Stimulated activated CD8-positive, alpha-beta memory T cell treated with anti-CD3 and anti-CD28 coated beads, Interleukin-12 subunit alpha, Interleukin-12 subunit beta, amount 100 ng/mL, for 1 hour (primary cell): Measurements from ENCODE around the gene SUSD4.

Experiments
- DNase-seq: peaks from one replicate; pipeline ENCODE4 v3.0.0-alpha.2; 2020; ENCODE audit warnings: low read depth

SUSD4 gene

DNA sequence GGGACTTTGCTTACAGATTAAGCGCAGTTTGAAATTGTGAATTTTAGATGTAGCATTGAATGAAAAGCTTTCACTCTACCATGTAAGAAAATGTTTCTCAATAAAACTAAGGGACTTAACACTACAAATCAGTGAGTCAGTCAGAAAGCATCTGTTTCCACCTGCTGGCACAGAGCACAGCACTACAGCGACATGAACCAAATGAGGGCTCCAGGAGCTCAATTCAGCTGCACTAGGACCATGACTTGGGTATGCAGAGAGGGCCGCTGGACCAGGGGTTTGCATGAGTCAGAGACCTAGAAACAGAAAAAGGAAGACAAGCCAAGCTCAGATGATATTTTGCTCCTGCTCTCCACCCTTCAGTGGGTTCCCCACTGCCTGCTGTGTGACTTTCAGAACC is 5.2 kb downstream of the SUSD4 start:
- DNase-seq: no peak

DNA sequence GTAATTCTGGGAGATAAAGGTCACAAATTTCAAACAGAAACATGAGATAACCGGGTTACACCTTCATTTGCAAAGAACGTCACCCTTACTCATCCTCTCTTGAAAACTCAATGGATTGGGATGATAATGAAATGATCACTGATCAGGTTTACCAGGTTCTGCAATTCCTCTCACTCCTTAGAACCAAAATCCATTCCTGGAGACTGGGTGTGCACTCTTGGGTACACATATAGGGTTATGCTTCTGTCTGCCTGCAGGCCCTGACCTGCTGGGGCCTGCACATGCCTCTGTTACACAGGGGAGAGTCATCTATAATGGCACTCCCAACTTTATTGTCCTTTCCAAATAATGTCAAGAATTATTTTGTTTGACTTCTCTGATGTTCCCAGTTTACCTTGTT is 8.3 kb downstream of the SUSD4 start:
- DNase-seq: no peak

DNA sequence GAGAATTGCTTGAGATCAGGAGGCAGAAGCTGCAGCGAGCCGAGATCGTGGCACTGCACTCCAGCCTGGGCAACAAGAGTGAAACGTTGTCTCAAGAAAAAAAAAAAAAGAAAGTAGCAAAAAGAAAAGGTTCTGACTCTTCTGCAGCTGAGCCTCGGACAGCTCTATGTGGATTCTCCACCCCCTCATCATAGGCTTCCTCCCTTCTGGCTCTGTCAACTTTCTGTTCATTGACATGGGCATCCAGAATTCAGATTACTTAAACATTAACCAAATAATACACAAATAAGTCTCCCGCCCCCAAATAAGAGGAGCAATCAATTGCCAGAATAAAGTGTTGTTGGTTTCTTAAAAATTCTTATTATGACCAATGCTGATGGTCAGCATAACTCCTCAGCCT is 10.0 kb downstream of the SUSD4 start:
- DNase-seq: no peak

DNA sequence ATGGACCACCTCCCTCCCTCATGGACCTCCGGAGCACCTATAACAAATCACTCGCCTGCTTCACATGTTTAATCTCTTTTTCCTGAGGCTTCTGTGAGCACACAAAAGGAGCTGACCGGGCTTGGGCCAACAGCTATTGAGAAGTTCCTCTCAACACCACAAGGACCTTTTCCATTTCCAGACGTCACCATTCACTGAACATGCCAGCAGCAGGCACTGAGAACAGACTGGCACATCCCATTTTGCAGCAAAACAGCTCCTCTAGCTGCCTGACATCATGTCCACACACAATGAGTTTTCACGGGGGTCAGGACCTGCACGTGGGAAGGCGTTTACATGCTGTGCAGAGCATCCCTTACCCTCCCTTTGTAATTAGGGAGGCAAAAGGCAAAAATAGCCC is 11.0 kb downstream of the SUSD4 start:
- DNase-seq: no peak

DNA sequence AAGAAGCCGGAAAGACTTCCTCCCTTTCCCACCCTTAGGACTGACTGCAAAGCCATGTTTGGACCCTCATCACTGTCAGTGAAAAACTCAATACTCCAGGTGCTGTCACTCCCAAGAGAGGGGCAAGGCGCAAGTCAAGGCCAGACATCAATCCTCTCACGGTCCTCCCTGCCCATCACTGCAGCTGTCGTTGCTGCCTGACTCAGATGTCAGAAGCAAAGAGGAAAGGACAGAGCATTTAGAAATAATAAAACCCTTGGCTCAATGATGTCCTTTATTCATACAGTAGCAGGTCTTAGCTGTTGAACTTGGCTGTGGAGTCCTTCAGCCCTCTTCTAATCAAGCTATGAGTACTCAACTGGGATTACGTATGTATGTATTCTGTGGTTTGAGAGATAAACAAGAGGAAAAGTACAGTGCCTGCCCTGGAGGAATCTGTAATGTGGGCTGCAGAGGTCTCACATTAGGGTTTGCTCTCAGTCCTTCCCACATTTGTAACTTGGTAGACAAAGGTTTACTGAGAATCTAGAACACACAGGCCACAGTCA is 13.5 kb downstream of the SUSD4 start:
- no peak for DNase-seq

DNA sequence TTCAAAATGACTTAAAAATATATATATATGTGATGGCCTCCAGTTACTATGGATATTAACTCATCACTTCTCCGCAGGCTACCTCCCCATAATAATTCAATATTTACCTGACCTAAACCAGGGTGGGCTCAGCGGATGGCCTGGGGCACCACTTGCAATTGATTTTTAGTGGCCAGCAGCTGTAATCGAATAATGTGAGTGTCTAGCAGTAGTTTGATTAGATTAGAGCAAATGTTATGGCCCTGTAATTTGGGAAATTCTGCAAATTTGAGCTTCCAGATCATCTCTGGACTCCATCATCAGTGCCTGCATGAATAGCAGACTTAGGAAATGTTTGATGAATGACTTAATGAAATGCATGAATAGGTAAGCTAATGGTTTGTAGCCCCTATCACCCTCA is 14.7 kb downstream of the SUSD4 start:
- DNase-seq: no peak

DNA sequence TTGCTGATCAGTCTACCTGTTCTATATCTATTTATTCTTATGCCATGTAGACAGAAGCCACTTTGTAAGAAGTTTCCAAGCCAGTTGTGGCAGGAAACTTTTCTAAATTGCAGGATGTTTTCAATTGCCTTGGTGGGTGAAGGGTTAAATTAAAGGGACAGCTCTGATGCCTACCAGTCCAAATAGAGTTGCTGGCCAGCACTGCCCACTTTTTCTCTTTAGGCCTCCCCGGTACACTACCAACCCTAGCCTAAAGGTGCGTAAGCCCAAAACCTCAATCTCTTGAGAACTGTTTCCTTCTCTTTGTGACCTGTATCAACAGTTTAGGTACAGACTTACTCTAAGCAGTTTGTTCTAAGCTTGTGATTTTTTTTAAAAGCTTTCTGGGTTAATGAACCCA is 15.5 kb downstream of the SUSD4 start:
- no peak for DNase-seq

DNA sequence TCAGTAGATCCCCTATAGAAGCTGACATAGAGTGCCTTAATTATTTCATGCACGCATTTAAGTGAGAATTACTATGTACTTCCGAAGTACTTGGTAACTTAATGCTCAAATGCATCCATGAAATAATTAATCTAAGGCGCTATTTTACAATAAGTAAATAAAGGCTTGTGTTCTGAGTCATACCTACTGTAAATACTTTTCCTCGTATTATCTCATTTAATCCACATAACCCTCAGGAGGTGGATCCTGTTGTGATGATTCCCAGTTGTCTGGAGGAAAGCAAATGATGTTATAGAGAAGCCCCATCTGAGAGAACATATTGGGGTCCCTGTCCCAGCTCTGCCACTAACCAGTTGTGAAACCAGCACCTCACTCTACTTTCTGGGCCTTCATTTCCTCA is 16.4 kb downstream of the SUSD4 start:
- DNase-seq: no peak

DNA sequence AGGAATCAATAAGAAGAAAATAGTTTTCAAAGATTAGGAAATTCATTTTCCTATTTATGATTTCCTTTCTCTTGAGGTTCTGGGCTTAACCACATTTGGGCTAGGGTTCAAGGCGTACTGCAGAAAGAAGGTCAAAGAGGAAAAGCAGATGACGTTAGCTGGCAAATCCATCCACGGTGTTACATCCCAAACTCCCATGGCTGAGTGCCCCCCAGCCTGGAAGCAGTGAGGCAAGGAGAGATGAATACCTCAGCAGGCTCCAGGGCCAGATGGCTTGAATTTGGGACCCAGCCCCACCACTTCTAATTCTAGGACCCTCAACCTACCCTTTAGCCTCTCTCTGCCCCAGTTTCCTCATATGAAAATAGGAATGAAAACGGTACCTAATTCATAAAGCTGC is 17.7 kb downstream of the SUSD4 start:
- no peak for DNase-seq

DNA sequence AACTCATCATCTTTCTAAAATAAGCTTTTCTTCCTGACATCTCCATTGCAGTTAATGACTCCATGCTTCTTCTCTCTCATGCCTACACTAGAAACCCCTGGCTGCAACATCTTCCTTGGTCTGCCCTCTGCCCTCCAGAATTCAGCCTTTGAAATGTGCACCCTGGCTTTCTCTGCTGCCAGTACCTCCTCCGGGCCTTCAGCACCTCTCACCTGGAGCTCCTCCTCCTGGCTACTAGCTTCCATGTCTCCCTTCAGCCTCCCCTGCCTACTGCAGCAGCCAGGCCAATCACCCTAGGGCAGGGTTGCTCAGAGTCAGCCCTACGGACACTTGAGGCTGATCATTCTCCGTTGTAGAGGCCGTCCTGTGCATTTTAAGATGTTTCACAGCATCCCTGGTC is 18.3 kb downstream of the SUSD4 start:
- no peak for DNase-seq

DNA sequence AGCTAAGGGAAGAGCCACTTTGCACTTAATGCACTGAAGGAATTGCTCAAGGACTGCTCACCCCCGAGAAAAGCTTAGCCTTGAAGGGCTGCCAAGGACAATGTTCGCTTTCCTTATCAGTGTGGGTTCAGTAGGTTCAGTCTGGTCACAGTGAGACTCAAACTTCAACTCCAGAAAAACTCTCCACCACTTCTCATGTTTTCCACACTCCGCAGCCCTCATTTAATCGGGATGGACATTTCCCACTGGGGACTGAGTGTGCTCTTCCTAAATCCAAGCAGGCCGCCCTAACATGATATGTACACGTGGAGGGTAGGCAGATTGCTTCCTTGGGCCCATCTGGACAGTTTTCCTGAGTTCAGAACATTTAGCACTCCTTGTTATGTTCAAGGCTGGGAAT is 19.5 kb downstream of the SUSD4 start:
- no peak for DNase-seq

DNA sequence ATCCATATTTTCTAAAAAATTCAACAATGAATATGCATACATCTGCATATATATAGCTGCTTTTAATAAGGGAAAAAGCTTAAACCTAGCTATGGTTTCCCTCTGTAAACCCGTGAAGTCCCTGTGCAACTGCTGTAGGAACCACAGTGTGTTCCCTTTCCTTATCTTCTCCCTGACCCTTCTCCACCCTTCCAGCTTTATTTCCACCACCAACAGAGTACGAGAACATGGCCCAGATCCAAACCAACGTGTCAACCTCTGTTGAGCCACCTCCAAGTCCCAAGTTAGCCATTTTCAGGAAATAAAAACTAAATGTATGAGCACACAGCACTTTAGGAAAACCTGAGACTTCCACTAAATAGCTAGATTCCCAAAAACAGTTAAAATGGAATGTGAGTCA is 20.3 kb downstream of the SUSD4 start:
- no peak for DNase-seq

DNA sequence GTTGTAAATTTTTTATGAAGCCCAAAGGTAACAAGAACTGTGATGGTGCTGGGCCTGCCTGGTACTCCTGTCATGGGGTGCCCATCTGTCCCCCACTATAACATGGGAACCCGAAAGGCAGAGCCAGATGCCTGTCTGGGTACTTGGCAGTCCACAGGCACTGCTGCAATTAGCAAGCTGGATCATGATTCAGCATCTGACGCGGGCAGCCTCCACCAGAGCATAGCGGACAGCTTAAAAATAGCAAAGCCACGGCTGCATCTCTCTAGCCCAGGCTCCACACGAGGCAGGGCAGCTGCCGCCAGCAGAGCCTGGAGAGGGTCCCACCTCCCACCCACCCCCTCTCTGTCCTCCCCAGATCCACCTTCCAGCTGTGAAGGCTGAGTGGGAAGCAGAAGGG is 22.9 kb downstream of the SUSD4 start:
- no peak for DNase-seq

DNA sequence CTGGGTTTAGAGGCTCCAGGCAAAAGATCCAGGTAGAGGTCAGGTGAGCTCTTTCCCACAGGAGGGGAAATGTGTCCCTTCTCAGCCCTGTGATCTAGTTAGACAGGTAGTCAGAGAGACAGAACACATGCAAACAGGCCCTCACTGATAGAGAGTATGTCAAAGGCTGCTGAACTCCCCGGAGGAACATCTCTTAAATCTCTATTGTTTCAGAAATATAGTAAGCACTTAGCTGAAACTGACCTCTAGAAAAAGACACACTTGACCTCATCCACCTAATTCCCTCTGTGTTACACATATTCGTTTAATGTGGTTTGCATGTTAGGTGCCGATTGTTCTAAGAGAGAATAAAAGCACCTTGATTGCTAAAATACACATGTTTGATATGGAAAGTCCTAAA is 23.3 kb downstream of the SUSD4 start:
- DNase-seq: no peak

DNA sequence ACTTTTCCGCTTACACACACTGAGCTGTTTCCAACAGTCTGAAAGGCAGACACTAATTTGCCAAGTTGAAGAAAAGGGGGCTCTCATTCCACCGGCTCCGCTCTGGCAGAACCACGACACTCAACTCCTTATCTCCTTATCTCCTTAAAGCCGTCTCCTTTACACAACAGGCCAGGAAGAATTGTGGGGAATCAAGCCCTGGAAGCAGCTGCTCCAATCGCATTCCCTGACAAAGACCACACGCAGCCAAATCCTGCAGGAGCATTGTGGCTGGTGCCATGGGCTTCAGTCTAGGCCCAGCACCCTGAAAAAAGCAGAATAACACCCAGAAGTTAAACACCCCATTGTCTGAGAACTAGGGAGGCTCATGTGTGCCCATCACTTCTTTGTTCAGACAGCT is 24.1 kb downstream of the SUSD4 start:
- no peak for DNase-seq

DNA sequence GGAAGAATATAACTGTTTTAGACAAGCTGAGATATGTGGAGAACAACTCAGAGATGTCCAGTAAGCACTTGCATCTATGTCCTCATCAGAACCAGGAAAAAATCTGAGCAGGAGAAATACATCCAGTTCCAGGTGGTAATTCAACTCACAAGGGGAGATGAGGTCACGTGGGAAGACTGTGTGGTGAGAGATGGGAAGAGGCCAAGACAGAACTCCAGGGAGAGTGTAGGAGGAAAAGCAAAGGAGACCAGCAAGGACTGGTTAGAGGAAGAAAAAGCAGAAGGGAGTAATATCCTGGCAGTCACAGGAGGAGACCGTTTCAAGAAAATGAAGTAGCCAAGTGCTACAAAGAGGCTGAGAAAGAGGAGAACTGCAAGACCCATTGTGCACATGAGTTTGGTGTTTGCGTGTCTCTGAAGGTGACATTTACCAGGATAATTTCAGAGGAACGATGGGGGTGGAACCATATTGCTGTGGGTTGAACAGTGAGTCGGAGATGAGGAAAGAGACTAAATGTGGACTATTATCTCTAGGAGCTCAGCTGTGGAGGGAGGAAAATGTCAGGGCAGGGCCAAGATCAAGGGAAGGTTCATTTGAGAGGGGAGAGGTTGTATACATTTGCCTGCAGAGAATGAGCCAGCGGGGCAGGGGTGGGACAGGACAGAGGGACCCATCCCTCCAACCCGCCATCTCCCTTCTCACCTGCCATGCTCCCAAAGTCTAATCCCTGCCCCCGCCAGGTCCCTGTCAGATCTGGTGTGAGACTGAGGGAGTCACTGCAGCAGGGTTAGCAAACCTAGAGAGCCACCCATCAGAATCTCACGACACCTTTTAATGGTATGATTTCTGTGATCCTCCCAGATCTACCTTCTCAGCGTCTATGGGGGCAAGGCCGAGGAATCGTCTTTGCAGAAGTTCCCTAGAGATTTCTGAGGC is 24.9 kb downstream of the SUSD4 start:
- DNase-seq: no peak

DNA sequence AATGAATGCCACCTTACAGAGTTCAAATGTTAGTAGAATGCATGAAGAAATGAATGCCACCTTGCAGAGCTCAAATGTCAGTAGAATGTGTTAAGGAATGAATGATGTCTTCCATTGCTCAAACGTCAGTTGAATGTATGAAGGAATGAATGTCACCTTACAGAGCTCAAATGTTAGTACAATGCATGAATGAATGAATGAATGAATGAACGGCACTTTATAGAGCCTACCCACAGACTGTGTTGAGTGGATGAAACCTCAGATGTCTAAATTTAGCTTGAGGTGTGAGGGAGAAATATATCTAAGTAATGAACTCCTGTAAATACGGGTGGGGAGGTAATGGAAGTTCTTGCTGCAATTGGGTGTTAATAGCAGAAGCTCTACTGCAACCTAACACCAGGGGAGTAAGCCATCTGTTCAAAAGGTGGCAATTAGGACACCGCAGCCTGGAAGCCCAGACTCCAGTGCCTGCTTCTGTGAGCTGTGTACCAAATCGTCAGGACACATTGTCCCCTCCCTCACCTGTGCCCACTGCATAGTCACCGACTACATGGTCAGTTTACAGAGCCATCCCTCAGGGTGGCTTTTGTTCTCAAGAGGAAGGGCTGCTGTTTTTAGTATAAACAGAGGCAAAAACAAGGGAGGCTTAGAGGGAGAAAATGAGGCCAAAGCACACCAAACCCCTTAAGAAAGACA is 26.7 kb downstream of the SUSD4 start:
- no peak for DNase-seq

DNA sequence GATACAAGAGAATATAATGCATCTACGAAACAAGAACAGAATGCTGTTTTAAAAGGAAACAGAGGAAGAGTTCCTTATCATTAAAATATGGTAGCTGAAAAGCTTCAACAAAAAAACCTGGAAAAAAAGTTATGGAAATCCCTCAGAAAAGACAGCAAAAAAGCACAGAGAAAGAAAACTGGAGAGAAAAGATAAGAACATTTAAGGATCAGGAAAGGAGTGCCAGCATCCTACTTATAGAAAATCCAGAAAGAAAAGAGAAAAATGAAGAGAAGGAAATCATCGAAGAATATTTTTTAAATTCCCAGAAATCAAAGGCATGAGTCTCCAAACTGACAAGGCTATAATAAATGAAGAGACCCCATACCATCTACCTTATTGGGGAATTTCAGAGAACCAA is 29.8 kb downstream of the SUSD4 start:
- DNase-seq: no peak

DNA sequence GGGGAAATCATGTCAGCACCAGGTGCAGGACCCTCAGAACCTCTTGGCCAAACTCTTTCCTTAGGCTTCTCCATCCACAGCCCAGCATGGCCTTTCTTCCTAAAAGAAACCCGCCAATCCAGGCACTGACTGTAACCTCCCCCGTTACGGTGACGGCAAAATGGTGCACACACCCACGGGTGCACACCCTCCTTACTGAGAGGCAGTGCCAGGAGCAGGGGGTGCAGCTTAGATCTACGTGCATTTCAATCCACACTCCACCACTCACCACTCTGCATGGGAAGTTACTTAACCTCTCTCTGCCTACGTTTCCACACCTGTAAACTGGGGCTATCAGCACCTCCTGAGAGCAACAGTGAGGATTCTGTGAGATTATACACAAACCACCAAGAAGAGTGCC is 31.0 kb downstream of the SUSD4 start:
- DNase-seq: no peak

DNA sequence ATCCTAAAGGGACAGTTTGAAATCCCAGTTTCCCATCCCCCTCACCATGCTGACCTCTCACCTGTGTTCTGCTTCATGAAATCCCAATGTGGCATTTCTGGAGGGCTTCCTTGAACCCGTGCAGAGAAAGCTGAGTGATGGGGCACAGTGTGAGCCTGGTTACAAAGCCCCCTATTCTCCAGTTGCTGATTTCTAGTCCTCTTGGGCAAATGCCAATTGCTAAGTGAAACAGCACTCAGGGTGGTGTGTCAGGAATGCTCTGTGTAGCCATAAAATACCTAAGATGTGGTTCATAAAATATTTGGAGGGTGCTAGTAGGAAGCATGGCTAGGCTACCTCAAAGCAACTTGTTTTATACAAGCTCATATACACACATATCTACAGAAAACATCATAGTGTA is 32.0 kb downstream of the SUSD4 start:
- no peak for DNase-seq

DNA sequence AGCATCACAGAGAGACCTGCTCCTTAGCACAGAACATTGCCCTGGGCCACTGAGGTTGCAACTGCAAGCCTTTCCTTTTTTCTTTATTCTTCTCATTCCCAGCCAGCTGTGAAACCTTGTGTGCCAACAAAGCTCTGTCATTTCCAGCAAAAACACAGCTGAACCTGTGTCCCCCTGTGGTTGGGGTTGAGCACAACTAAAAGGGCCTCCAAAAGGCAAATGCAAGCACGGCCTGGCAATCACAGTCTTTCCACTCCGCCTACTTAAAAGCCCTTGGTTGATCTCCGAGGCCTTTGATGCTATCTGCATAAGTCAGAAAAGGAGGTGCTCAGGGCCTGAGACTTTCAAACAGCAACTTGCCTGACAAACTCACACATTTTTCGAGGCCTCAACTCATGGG is 32.7 kb downstream of the SUSD4 start:
- DNase-seq: no peak

DNA sequence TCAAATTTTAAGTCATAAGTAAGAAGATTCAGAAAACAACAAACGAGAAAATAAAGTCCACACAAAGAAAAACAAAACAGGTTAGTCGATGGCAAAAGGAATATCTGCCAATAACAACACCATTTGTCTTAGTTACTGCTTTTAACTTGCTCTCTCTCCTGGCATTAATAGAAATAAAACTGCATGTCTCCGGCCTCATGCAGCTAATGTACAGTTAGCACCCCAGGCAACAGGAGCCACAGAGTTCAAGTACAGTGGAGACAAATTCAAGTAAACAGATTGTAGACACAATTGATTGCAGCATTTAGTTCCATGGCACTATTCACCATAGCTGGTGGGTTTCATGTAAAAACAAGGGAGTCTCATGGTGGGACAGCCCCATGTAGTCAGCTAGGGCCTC is 33.5 kb downstream of the SUSD4 start:
- DNase-seq: no peak

DNA sequence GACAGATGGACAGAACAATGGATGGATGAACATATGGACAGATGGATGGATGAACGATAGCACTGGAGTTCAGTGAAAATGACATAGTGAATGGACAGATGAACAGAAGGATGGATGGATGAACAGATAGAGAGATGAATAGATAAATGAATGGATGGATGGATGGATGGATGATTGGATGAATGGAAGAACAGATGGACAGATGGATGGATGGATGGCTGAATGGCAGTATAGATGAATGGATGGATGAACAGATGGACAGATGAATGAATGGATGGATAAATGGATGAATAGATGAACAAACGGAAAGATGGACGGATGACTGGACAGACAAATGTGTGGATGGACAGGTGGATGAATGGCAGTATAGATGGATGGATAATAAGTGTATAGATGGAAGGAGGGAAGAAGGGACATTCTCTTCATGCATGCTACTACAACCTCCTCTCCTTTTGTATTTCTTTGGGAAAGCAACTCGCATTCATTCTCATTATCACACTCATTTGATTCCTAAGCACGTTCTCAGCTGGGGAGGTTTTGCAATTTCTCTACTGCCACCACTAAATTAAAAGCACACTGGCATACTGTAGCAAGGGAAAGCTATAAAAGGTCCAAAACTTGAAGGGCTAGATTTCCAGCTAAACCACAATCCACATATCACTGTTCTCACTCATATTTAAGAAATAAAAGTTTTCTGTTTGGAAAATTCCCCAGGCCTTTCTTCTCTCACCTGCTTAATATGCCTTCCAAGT is 34.1 kb downstream of the SUSD4 start:
- no peak for DNase-seq
